Nephron (organoid): ENCODE data around the gene ITGA2.

Experiments used
- H3K27ac Mint-ChIP-seq, 3 experiments: 2 replicates each; pipeline ENCODE4 v1.8.0; 2020; ENCODE audit warnings: mixed read lengths in 3 of 3, mild to moderate bottlenecking in 2 of 3, moderate library complexity in 1 of 3
- H3K27me3 Mint-ChIP-seq: 2 replicates; pipeline ENCODE4 v1.8.0; 2021; ENCODE audit warnings: low read depth, mild to moderate bottlenecking, moderate library complexity, mixed read lengths
- H3K36me3 Mint-ChIP-seq: 2 replicates; pipeline ENCODE4 v1.8.0; 2020; ENCODE audit warnings: low read depth, mixed read lengths
- H3K4me1 Mint-ChIP-seq: 2 replicates; pipeline ENCODE4 v1.8.0; 2020; ENCODE audit warnings: mixed read lengths
- H3K4me3 Mint-ChIP-seq, 3 experiments: 2 replicates each; pipeline ENCODE4 v1.8.0; 2020; ENCODE audit warnings: mild to moderate bottlenecking in 3 of 3, mixed read lengths in 3 of 3, moderate library complexity in 2 of 3
- H3K9me3 Mint-ChIP-seq: 2 replicates; pipeline ENCODE4 v1.8.0; 2020; ENCODE audit warnings: mixed read lengths
- TF ChIP-seq, protein P1 (sequence below), 3 experiments: fragments of 200-600 bp; sonication (generic); IDR thresholded peaks; one replicate each; pipeline ENCODE4 v1.5.0; 2021; ENCODE audit warnings: antibody characterized with exemption in 3 of 3; ENCODE audit not compliant: unreplicated experiment in 3 of 3

The ITGA2 gene

DNA sequence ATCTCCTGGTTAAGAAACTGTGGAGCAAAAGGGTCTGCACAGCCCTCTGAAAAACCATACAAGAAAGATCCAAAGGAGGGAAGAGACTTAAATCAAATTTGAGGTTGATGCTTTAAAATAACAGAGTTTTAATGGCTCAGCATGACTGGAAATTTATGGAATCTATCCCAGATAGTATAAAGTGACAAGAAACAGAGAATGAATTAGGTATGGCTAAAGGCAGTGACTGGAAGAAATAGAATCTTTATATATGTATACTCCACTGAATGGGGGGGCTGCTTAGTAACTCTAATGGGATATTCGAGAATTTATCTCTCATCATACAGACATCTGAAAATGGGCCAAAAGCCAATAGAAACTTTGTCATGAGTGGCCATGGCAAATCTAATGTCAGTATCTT lies 138.0 kb downstream of the ITGA2 start:
- Mint-ChIP-seq H3K36me3 (no peaks in the 10 kb centered on the region), H3K4me3 (no peak overlapping the region), H3K4me1 (peaks cover 10% of the 10 kb centered on the region), H3K9me3 (no peaks in the 10 kb centered on the region), H3K27me3 (no peaks in the 10 kb centered on the region), H3K27ac (peak overlapping the region in 2 of 3 experiments; percentile 8 to 52)
- TF ChIP-seq, protein P1, sequence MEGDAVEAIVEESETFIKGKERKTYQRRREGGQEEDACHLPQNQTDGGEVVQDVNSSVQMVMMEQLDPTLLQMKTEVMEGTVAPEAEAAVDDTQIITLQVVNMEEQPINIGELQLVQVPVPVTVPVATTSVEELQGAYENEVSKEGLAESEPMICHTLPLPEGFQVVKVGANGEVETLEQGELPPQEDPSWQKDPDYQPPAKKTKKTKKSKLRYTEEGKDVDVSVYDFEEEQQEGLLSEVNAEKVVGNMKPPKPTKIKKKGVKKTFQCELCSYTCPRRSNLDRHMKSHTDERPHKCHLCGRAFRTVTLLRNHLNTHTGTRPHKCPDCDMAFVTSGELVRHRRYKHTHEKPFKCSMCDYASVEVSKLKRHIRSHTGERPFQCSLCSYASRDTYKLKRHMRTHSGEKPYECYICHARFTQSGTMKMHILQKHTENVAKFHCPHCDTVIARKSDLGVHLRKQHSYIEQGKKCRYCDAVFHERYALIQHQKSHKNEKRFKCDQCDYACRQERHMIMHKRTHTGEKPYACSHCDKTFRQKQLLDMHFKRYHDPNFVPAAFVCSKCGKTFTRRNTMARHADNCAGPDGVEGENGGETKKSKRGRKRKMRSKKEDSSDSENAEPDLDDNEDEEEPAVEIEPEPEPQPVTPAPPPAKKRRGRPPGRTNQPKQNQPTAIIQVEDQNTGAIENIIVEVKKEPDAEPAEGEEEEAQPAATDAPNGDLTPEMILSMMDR (IDR thresholded peaks at IDR 0.05; ENCODE audit: unreplicated experiment in 3 of 3) = no peak

DNA sequence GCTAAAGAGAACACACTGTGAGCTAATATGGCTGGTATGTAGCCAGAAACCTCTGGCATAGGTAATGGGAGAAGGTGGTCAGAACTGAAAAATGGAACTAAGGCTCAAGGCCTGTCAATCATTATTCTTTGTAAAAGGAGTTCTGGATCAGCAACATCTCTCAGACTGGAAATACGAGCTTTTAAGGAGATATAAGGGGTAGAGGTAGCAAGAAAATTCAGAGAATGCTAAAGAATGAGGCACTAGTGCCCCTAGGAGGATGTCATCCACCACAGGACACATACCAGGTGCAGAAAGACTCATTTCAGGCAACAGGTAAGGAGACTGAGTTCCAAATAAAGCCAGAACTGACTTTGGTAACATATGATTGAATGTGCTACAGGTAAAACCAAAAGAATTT lies 139.3 kb downstream of the ITGA2 start:
- TF ChIP-seq, protein P1 (IDR thresholded peaks at IDR 0.05; ENCODE audit: unreplicated experiment in 3 of 3) = no peak
- H3K36me3 Mint-ChIP-seq = no peaks in the 10 kb centered on the region
- H3K9me3 Mint-ChIP-seq = no peaks in the 10 kb centered on the region
- H3K4me3 Mint-ChIP-seq = no peak overlapping the region
- H3K27ac Mint-ChIP-seq = no peak overlapping the region
- peaks cover 10% of the 10 kb centered on the region for H3K4me1 Mint-ChIP-seq
- no peaks in the 10 kb centered on the region for H3K27me3 Mint-ChIP-seq

DNA sequence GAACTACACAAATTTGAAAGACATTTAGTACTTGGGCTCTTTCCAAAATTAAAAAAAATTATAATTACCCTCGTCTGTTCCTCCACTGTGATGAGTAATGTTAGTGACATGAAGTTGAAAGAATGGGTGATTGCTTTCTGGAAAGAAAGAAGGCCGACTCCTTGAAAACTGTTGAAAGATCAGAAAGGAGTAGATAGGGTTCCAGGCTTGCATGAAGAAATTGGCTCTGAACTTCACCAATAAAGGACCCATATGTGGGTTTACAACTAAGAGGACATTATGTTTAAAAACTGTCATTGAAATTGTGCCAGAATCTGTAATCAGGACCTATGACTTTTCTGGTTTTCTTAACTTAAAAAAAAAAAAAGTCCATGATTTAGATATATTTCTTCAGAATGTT lies 141.1 kb downstream of the ITGA2 start:
- Mint-ChIP-seq H3K4me1 (peaks cover 10% of the 10 kb centered on the region), H3K27me3 (no peaks in the 10 kb centered on the region), H3K36me3 (no peaks in the 10 kb centered on the region), H3K27ac (peak overlapping the region in 1 of 3 experiments; percentile 70), H3K4me3 (no peak overlapping the region), H3K9me3 (no peaks in the 10 kb centered on the region)
- TF ChIP-seq, protein P1 (IDR thresholded peaks at IDR 0.05; ENCODE audit: unreplicated experiment in 3 of 3) = no peak

DNA sequence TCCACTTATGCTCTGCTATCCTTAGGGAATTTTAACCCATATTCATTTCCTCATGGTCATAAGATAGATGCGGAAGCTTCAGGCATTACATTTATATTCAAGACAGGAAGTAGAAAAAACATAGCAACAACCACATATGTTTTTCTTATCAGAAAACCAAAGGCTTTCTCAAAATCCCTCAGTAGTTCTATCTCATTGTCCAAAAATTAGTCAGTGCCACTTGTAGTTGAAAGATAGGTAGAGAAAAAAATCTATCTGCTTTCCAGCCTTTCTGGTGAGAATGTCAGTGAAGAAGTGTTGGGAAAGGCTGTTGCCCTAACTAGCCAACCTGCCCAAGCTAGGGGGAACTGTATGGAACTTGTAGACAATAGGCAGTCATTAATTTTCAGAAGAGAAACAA lies 143.9 kb downstream of the ITGA2 start:
- TF ChIP-seq, protein P1 (IDR thresholded peaks at IDR 0.05; ENCODE audit: unreplicated experiment in 3 of 3) = no peak
- Mint-ChIP-seq H3K9me3 (no peaks in the 10 kb centered on the region), H3K36me3 (no peaks in the 10 kb centered on the region), H3K4me3 (no peak overlapping the region), H3K27ac (no peak overlapping the region), H3K4me1 (no peaks in the 10 kb centered on the region), H3K27me3 (no peaks in the 10 kb centered on the region)
